ENCODE results near the gene PRKCZ. TPM values are rescaled to one million over a fixed set of nuclear protein-coding genes. Genes with fewer than 3 reads are reported as not detected.

Gene PRKCZ
- total RNA-seq, 2 experiments from 2014 or later, result 8.0 to 10.0 TPM

DNA sequence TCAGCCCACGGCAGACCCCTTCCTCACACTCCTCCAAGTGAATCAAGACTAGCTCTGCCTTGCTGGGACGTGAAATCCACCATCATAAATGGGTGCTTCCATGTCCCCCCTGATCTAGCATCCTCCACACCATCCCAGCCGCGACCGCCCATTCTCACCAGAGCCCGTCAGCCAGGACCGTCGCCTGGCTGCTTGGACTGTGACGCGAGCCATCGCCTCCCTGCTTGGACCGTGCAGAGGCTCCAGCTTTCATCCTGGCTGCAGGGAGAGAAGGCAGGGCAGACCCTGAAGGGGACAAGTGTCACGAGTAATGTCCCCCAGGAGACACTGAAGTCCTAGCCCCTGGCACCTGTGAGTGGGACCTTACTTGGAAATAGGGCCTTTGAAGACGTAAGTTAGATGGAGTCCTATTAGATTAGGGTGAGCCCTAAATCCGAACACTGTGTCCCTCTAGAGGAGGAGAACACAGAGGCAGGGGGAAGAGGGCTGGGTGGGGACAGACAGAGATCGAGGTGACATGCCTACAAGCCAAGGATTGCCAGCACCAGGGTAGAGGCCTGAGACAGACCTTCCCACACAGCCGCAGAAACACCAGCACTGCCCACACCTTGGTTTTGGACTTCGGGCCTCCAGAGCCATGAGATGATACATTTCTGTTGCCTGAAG is 12.8 kb upstream of the PRKCZ start:
- Histone ChIP-seq H3K4me2 (ENCODE audit: low read length) (no peak overlapping the region), H3K9me3 (ENCODE audit: low read length) (no peaks in the 10 kb centered on the region), H2AFZ (ENCODE audit: low read length) (no peak overlapping the region), H4K20me1 (ENCODE audit: insufficient read depth, low read length) (no peaks in the 10 kb centered on the region; the same call in 1 of the 2 replicates), H3K9me2 (ENCODE audit: insufficient read depth, low read length) (no peaks in the 10 kb centered on the region), H3K79me2 (ENCODE audit: insufficient read depth, low read depth, low read length) (no peaks in the 10 kb centered on the region), H3K4me1 (ENCODE audit: insufficient read depth, low read length, poor library complexity, severe bottlenecking) (no peaks in the 10 kb centered on the region), H3K27ac (ENCODE audit: low read depth, low read length, poor library complexity, severe bottlenecking) (no peak overlapping the region), H3K36me3 (ENCODE audit: insufficient read depth, low read length) (no peaks in the 10 kb centered on the region), H3K4me3 (ENCODE audit: low read depth, low read length, poor library complexity, severe bottlenecking) (no peak overlapping the region)
- ChIA-PET CTCF (ENCODE audit: unreplicated experiment) (no interaction called here), POLR2A (no interaction called here)
- BruUV-seq (replicated peaks), result no TSS peak
- TF ChIP-seq EZH2phosphoT487 (IDR thresholded peaks at IDR 0.05; ENCODE audit: borderline replicate concordance, low read depth, low read length), result no peak
- intact Hi-C loops (cut with micrococcal nuclease; ENCODE audit: unreplicated experiment), result no loop called here
- DNase-seq (ENCODE audit: low spot score), result no peak

GRCh38 chr1:2038229-2038628 is 12.0 kb upstream of the PRKCZ start:
- CTCF ChIA-PET (ENCODE audit: unreplicated experiment), result no interaction called here
- Histone ChIP-seq H3K9me2 (ENCODE audit: insufficient read depth, low read length) (no peaks in the 10 kb centered on the region), H3K9me3 (ENCODE audit: low read length) (no peaks in the 10 kb centered on the region), H3K36me3 (ENCODE audit: insufficient read depth, low read length) (no peaks in the 10 kb centered on the region), H2AFZ (ENCODE audit: low read length) (no peak overlapping the region), H3K4me1 (ENCODE audit: insufficient read depth, low read length, poor library complexity, severe bottlenecking) (no peaks in the 10 kb centered on the region), H3K79me2 (ENCODE audit: insufficient read depth, low read depth, low read length) (no peaks in the 10 kb centered on the region), H3K4me3 (ENCODE audit: low read depth, low read length, poor library complexity, severe bottlenecking) (no peak overlapping the region), H4K20me1 (ENCODE audit: insufficient read depth, low read length) (no peaks in the 10 kb centered on the region), H3K4me2 (ENCODE audit: low read length) (no peak overlapping the region), H3K27ac (ENCODE audit: low read depth, low read length, poor library complexity, severe bottlenecking) (no peak overlapping the region)
- no TSS peak for BruUV-seq (replicated peaks)
- TF ChIP-seq, protein P1, sequence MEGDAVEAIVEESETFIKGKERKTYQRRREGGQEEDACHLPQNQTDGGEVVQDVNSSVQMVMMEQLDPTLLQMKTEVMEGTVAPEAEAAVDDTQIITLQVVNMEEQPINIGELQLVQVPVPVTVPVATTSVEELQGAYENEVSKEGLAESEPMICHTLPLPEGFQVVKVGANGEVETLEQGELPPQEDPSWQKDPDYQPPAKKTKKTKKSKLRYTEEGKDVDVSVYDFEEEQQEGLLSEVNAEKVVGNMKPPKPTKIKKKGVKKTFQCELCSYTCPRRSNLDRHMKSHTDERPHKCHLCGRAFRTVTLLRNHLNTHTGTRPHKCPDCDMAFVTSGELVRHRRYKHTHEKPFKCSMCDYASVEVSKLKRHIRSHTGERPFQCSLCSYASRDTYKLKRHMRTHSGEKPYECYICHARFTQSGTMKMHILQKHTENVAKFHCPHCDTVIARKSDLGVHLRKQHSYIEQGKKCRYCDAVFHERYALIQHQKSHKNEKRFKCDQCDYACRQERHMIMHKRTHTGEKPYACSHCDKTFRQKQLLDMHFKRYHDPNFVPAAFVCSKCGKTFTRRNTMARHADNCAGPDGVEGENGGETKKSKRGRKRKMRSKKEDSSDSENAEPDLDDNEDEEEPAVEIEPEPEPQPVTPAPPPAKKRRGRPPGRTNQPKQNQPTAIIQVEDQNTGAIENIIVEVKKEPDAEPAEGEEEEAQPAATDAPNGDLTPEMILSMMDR (conservative IDR thresholded peaks at IDR 0.05; ENCODE audit: low read length), result no peak
- no peak for TF ChIP-seq EZH2phosphoT487 (IDR thresholded peaks at IDR 0.05; ENCODE audit: borderline replicate concordance, low read depth, low read length)
- DNase-seq (ENCODE audit: low spot score), result no peak
- intact Hi-C loops (cut with micrococcal nuclease; ENCODE audit: unreplicated experiment), result no loop called here
- POLR2A ChIA-PET, result no interaction called here

GRCh38 chr1:2039251-2039650 is 11.0 kb upstream of the PRKCZ start:
- Histone ChIP-seq H3K4me2 (ENCODE audit: low read length) (no peak overlapping the region), H3K4me1 (ENCODE audit: insufficient read depth, low read length, poor library complexity, severe bottlenecking) (no peaks in the 10 kb centered on the region), H3K79me2 (ENCODE audit: insufficient read depth, low read depth, low read length) (no peaks in the 10 kb centered on the region), H3K36me3 (ENCODE audit: insufficient read depth, low read length) (no peaks in the 10 kb centered on the region), H3K4me3 (ENCODE audit: low read depth, low read length, poor library complexity, severe bottlenecking) (no peak overlapping the region), H4K20me1 (ENCODE audit: insufficient read depth, low read length) (no peaks in the 10 kb centered on the region), H3K27ac (ENCODE audit: low read depth, low read length, poor library complexity, severe bottlenecking) (no peak overlapping the region), H3K9me2 (ENCODE audit: insufficient read depth, low read length) (no peaks in the 10 kb centered on the region), H3K9me3 (ENCODE audit: low read length) (no peaks in the 10 kb centered on the region), H2AFZ (ENCODE audit: low read length) (no peak overlapping the region)
- POLR2A ChIA-PET, result no interaction called here
- BruUV-seq (replicated peaks), result no TSS peak
- intact Hi-C loops (cut with micrococcal nuclease; ENCODE audit: unreplicated experiment), result no loop called here
- no peak for TF ChIP-seq EZH2phosphoT487 (IDR thresholded peaks at IDR 0.05; ENCODE audit: borderline replicate concordance, low read depth, low read length)
- TF ChIP-seq, protein P1 (conservative IDR thresholded peaks at IDR 0.05; ENCODE audit: low read length), result no peak
- CTCF ChIA-PET (ENCODE audit: unreplicated experiment), result no interaction called here
- DNase-seq (ENCODE audit: low spot score), result no peak
